HEK293 (cell line): ENCODE measurements around the gene PDZD8.

Source experiments
- CTCF ChIP-seq: fragments of 450-650 bp; formaldehyde crosslinking; IDR thresholded peaks from 2 replicates; pipeline ENCODE4 v1.5.1; 2016; ENCODE audit warnings: missing biosample characterization, missing genetic modification characterization
- GLIS2 ChIP-seq: fragments of 450-650 bp; formaldehyde crosslinking; IDR thresholded peaks from 2 replicates; pipeline ENCODE4 v1.5.1; 2016; ENCODE audit warnings: missing biosample characterization, missing genetic modification characterization
- MZF1 ChIP-seq: fragments of 450-650 bp; formaldehyde crosslinking; IDR thresholded peaks from 2 replicates; pipeline ENCODE4 v1.5.1; 2017; ENCODE audit warnings: missing biosample characterization, missing genetic modification characterization, borderline replicate concordance
- PBX3 ChIP-seq: sonication (generic); formaldehyde crosslinking; IDR thresholded peaks from 2 replicates; pipeline ENCODE4 v1.8.1; 2022; ENCODE audit warnings: mild to moderate bottlenecking, moderate library complexity, missing genetic modification reagents
- ZNF274 ChIP-seq, 2 experiments: fragments of 200-500 bp in 1 of 2; fragments of 450-650 bp in 1 of 2; sonication (Bioruptor generic) in 1 of 2; formaldehyde crosslinking in 1 of 2; IDR thresholded peaks; 2 replicates each; pipeline versions ENCODE4 v1.5.1 to v1.6.1; 2014 to 2016; ENCODE audit warnings: borderline replicate concordance in 1 of 2, inconsistent platforms in 1 of 2, low read length in 1 of 2, missing biosample characterization in 1 of 2, missing genetic modification characterization in 1 of 2
- ZNF341 ChIP-seq: fragments of 450-650 bp; formaldehyde crosslinking; IDR thresholded peaks from 2 replicates; pipeline ENCODE4; 2016; ENCODE audit warnings: low read depth, missing biosample characterization, missing genetic modification characterization
- ZNF623 ChIP-seq: fragments of 450-650 bp; formaldehyde crosslinking; IDR thresholded peaks from 2 replicates; pipeline ENCODE4 v1.5.1; 2016; ENCODE audit warnings: missing biosample characterization, missing genetic modification characterization
- ZNF660 ChIP-seq: fragments of 450-650 bp; IDR thresholded peaks from 2 replicates; pipeline ENCODE4 v1.5.1; 2018; ENCODE audit warnings: missing biosample characterization, mild to moderate bottlenecking, missing genetic modification characterization
- ZNF792 ChIP-seq: fragments of 450-650 bp; formaldehyde crosslinking; IDR thresholded peaks from 2 replicates; pipeline ENCODE4 v1.5.1; 2016; ENCODE audit warnings: missing biosample characterization, missing genetic modification characterization
- ZNF843 ChIP-seq: fragments of 450-650 bp; formaldehyde crosslinking; IDR thresholded peaks from 2 replicates; pipeline ENCODE4 v1.5.1; 2016; ENCODE audit warnings: missing biosample characterization, missing genetic modification characterization

- TF ChIP-seq ZNF341 (tag by site-specific recombination) (no peak), CTCF (tag by site-specific recombination) (no peak), ZNF660 (no peak), MZF1 (tag by site-specific recombination) (no peak), ZNF843 (tag by site-specific recombination) (no peak), GLIS2 (tag by site-specific recombination) (no peak), ZNF623 (tag by site-specific recombination) (no peak), ZNF792 (no peak), ZNF274 (IDR thresholded peaks at IDR 0.05; ENCODE audit: low read length) (no peak), ZNF274 (tag by site-specific recombination; IDR thresholded peaks at IDR 0.05; ENCODE audit: borderline replicate concordance) (no peak), PBX3 (CRISPR knock-in tag) (no peak)
These were observed 25.1 kb upstream of the PDZD8 start for GRCh38 chr10:117400329-117400728.
